Fibroblast of upper back skin (primary cell): Measurements from ENCODE around the gene PRPF38A.

ENCODE experiments used
- DNase-seq: peaks from one replicate; pipeline ENCODE4 v3.0.0-alpha.2; 2013

PRPF38A gene

GRCh38 chr1:52469108-52469507, 64.7 kb downstream of the PRPF38A start:
- no peak for DNase-seq
